GM10248 (cell line): Measurements from ENCODE around the gene ZNF526.

Experiments
- CTCF ChIA-PET: fragments of 300-600 bp; sonication (Branson Sonifier 250); formaldehyde crosslinking; extraction: SDS; loops from one replicate; lab custom pipeline; 2021; ENCODE audit warnings: antibody characterized with exemption; lab: Yijun Ruan, JAX
- POLR2A ChIA-PET: fragments of 350-650 bp; sonication (Branson Sonifier 250); formaldehyde crosslinking; extraction: SDS; loops from one replicate; lab custom pipeline; 2020; ENCODE audit warnings: antibody characterized with exemption; lab: Yijun Ruan, JAX
- DNase-seq: peaks from one replicate; pipeline ENCODE4 v3.0.0; 2012; ENCODE audit errors: extremely low spot score
- TF ChIP-seq, protein P1 (sequence below): IDR thresholded peaks from 2 replicates; pipeline ENCODE4 v1.5.1; 2012; ENCODE audit warnings: mild to moderate bottlenecking, low read depth; ENCODE audit errors: extremely low read depth, missing control alignments, control extremely low read depth

The ZNF526 gene

GRCh38 chr19:42200116-42200715 lies 19.9 kb upstream of the ZNF526 start:
- ChIA-PET POLR2A (no interaction called here), CTCF (interaction anchor here (1.0 to 2.3 kb wide), 4 partner anchors 12 to 68 kb away, joined by 3 to 8 read pairs (median 4); partner anchors contain the start of gene POU2F2)
- DNase-seq = no peak
- TF ChIP-seq, protein P1, sequence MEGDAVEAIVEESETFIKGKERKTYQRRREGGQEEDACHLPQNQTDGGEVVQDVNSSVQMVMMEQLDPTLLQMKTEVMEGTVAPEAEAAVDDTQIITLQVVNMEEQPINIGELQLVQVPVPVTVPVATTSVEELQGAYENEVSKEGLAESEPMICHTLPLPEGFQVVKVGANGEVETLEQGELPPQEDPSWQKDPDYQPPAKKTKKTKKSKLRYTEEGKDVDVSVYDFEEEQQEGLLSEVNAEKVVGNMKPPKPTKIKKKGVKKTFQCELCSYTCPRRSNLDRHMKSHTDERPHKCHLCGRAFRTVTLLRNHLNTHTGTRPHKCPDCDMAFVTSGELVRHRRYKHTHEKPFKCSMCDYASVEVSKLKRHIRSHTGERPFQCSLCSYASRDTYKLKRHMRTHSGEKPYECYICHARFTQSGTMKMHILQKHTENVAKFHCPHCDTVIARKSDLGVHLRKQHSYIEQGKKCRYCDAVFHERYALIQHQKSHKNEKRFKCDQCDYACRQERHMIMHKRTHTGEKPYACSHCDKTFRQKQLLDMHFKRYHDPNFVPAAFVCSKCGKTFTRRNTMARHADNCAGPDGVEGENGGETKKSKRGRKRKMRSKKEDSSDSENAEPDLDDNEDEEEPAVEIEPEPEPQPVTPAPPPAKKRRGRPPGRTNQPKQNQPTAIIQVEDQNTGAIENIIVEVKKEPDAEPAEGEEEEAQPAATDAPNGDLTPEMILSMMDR = no peak

- ChIA-PET POLR2A (interaction anchor here (1.1 kb wide), 1 partner anchor 13 kb away, joined by 3 read pairs; no protein-coding TSS in a partner anchor), CTCF (interaction anchor here (1.9 kb wide), 1 partner anchor 15 kb away, joined by 6 read pairs; no protein-coding TSS in a partner anchor)
- peak; percentile 85 for DNase-seq
- TF ChIP-seq, protein P1 = no peak
Observed at GRCh38 chr19:42201489-42202289, 18.4 kb upstream of the ZNF526 start.

DNA sequence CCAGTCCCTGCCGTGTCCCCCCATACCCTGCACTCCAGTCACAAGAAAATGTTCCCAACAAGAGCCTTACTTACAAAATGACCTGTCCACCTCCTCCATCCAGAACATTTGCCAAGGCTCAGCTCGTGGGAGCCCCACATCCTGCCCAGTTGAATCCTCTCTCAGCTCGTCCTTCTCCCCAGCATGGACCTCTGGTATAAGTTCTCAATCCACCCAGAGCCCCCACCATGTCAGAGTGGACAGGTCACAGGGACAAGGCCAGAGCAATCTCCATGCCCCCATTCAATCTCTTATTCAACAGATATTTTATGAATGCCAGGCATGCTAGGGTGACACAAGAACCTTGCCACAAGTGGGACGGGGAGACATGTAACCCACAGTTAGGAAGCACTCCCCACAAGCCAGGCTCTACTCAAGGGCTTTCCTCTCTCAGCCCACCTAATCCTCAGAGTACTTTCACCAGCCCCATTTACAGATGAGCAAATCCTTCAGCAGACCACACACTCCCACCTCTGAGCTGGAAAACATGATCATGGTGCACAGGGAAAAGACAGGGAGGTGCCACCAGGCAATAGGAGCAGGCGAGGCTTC lies 17.7 kb upstream of the ZNF526 start:
- CTCF ChIA-PET = interaction anchor here (1.9 kb wide), 1 partner anchor 14 kb away, joined by 6 read pairs; no protein-coding TSS in a partner anchor
- TF ChIP-seq, protein P1 = no peak
- DNase-seq = no peak
- POLR2A ChIA-PET = interaction anchor here (1.1 kb wide), 1 partner anchor 12 kb away, joined by 3 read pairs; no protein-coding TSS in a partner anchor

DNA sequence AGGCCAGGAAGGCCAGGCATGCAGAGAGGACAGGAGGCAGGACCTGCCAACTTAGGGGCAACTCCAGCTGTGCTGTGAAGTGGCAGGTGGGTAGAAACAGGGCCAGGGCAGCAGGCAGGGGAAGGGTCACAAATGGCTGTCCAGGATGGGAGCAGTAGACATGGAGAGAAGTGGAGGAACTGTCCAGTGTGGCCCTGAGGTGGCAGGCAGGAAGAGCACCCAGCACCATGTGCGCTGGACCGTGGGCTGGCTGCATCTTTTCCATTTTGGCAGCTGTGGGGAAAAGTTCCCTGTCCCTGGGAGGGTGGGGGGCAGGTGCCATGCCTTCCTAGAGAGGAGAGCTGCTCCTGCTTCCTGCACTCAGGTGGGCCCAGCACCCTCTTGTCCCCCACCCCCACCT lies 16.4 kb upstream of the ZNF526 start:
- ChIA-PET POLR2A (no interaction called here), CTCF (no interaction called here)
- no peak for DNase-seq
- TF ChIP-seq, protein P1 = no peak

DNA sequence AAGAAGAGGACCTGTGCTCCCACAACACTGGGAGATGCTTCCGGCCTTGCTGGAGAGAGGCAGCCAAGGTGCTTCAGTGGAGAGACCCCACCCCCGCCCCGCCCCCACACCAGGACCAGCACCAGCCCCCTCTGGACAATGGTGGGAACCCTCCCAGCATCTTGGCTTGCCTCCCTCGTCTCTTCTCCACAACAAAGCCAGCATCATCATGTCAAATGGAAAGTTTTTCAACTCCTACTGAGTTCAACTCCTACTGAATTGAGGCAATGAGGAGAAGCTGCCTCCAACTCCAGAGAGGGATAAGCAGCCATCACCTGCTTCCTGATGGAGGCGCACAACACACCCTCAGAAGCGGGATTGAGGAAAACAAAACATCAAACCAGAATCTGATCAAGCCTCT lies 15.4 kb upstream of the ZNF526 start:
- TF ChIP-seq, protein P1 = no peak
- DNase-seq = no peak
- ChIA-PET POLR2A (interaction anchor here (0.6 kb wide), 1 partner anchor 119 kb away, joined by 3 read pairs; no protein-coding TSS in a partner anchor), CTCF (no interaction called here)
